NCI-H82 treated with DMSO at 0.1 percent for 48 hours (cell line): Measurements from ENCODE around the gene UCMA.
"Not testable (repeated sequence)": the region's sequence is repeated elsewhere in the genome, so short reads cannot be mapped to it uniquely, and the experiment has no call there.

Source experiments
- DNase-seq: peaks from one replicate; lab custom pipeline; 2025; ENCODE audit not compliant: unreplicated experiment; lab: John Stamatoyannopoulos, UW

The UCMA gene

GRCh38 chr10:13234172-13234571 is at the start of gene UCMA:
UCMA (minus strand) TSS chr10:13234374; CDS start chr10:13234258, 116 bp downstream.
- no peak for DNase-seq

DNA sequence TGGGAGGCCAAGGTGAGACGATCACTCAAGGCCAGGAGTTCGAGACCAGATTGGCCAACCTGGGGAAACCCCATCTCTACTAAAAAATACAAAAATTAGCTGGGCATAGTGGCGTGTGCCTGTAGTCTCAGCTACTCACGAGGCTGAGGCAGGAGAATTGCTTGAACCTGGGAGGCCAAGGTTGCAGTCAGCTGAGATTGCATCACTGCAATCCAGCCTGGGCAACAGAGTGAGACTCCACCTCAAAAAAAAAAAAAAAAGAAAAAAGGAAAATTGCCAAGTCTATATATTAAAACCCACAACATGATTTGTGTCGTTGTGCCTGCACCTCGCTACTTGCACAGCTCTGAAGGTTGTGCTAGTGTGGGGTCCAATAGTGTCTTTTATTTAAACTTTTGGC is 48.2 kb upstream of the UCMA start:
- not testable (repeated sequence) for DNase-seq

GRCh38 chr10:13276749-13277365 is 42.7 kb upstream of the UCMA start:
- DNase-seq = no peak

DNA sequence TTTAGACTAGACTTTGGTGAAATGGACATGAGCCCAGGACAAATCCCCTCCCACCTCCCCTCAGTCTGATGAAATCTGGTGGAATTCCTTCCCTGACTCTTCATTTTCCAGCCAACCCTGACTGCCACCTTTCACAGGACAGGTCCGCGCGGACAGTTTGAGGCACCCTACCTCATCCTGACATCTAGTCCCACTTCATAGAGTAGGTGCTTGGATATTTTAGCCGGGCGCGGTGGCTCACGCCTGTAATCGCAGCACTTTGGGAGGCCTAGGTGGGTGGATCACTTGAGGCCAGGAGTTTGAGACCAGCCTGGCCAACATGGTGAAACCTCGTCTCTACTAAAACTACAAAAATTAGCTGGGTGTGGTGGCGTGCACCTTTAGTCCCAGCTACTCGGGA is 42.0 kb upstream of the UCMA start:
- not testable (repeated sequence) for DNase-seq

DNA sequence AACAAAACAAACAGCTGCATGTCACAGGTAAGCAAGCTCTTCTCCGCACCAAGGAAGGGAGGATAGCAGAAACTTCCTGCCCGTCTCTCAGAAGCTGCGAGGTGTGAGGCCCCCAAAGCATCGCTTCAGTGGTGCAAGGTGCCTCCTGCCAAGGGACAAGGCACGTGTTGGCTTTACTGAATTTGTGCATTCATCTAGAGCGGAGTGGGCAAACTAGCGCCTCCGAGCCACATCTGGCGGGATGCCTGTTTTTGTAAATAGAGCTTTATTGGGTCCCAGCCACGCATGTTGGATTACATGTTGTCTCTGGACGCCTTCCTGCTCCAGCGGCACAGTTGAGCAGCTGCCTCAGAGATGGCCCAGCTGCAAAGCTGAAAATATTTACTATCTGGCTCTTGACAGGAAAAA is 38.0 kb upstream of the UCMA start:
- no peak for DNase-seq

DNA sequence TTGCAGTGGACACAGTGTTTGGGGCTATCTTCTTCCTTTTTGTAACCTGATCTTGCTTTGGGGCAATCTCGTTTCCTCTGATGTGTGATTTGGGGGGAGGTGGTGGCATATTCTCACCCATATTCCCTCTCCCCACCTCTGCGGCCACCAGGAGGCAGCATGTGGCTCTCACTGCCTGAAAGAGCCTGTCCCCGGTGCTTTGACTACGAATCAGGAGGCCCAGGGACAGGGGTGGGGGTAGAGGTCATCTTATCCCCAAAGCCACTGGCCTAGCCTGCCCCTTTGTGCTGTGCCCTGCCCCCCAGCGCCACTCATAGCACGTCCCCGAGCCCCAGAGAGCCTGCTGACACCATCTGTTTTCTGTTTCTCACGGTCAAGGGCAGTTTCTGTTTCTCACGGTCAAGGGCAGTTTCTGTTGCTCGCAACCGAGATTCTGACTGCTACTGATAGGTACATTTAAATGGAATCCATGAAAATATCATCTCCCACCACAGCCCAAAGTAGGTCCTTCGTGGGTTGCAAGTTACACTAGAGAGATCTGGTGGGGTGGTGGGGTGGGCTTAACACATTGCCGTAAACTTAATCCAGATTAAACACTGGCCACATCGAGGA is 37.5 kb upstream of the UCMA start:
- DNase-seq = no peak

DNA sequence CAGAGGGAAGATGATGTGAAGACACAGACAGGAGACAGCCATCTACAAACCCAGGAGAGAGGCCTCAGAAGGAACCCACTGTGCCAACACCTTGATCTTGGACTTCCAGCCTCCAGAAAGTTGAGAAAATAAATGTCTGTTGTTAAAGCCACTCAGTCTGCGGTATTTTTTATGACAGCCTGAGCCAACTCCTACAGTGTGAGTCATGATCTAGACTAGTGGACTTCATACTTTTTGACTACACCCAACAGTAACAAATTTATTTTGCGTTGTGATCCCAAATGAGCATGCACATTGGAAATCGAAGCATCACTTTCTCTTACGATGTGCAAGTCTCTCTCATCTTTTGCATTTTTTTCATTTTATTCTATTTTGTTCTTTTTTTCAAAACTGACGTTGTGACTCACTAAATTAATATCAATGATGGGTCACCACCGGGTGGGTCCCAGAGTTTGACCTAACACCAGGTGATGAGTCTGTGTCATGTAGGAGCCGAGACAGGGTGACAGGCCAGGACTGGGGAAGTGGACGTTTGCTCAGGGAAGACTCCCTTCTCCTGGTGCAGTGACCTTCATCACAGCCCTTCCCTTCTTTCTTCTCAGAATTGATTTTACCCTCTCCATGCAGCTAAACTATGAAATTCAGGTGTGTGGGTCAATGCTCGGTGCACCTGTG is 36.8 kb upstream of the UCMA start:
- no peak for DNase-seq

GRCh38 chr10:13268841-13269240 is 34.7 kb upstream of the UCMA start:
- no peak for DNase-seq

GRCh38 chr10:13268310-13268709 is 34.1 kb upstream of the UCMA start:
- DNase-seq = no peak

DNA sequence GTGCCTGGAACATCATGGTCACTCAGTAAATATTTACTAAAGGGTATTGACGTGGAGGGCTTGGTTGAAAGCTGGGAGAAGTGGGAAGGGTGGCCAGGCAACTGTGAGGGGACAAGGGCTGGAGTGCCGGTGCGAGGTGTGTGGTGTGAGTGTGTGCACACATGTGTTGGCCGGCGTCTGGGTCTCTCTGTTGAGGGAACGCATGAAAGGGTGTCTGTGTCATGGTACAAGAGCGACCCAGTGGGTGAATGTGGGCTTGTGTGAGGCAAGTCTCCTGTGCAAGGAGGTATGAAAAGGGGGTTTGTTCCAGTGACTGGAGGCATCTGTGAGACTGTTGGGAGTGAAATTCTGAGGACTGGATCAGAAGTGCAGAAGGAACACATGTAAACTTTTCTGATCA is 29.4 kb upstream of the UCMA start:
- DNase-seq = no peak

- DNase-seq = no peak
Measured at GRCh38 chr10:13262433-13262832, 28.3 kb upstream of the UCMA start.

- no peak for DNase-seq
Measured at GRCh38 chr10:13257621-13258140, 23.5 kb upstream of the UCMA start.

- no peak for DNase-seq
Measured at GRCh38 chr10:13256627-13257026, 22.5 kb upstream of the UCMA start.

DNA sequence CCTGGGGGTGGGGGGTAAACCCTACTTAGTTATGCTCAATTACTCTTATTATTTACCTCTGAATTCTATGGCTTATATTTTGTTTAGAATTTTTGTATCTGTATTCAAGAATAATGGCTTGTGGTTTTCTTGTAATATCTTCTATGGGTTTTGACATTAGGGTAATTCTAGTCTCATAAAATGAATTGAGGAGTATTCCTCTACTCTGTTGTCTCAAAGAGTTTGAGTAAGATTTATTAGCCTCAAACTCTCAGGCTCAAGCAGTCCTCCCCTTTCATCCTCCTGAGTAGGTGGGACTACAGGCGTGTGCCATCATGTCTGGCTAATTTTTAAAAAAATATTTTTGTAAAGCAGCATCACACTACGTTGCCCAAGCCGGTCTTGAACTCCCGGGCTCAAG is 19.6 kb upstream of the UCMA start:
- DNase-seq = no peak

DNA sequence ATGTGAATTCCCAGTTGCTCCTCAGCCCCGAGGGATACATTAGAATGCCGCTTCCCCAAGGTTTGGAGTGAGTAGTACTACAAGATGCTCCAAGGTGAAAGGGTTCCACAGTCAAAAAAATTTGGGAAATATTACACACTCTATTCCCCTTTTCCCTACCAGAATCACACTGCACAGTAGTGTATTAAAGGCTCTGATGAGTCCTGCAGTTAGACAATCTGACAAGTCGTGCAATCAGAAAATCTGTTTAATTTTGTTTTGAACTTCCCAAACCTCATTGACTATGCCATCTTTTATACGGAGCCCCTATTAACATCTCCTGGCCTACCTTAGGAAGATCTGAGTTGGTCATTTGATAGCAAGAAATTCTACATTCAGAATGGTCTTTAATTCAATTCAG is 13.6 kb upstream of the UCMA start:
- no peak for DNase-seq

DNA sequence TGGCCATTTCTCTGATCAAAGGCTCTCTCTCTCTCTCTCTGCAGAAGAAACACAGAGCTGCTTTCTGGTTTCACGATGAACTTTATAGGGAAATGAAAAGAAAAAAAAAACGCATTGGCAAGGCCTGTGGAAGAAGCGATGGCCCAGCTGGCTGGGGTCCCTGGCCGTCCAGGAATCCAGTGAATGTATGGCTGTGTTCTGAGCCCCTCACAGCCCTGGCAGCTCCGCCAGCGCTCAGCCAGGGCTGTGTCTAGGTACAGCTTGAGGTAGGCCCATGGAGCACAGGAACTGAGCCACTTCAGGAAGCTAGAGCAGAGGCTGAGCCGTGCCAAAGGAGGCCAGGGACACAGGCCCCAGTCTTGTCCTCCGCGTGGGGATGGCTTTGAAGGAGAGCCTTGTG is 13.1 kb upstream of the UCMA start:
- no peak for DNase-seq

DNA sequence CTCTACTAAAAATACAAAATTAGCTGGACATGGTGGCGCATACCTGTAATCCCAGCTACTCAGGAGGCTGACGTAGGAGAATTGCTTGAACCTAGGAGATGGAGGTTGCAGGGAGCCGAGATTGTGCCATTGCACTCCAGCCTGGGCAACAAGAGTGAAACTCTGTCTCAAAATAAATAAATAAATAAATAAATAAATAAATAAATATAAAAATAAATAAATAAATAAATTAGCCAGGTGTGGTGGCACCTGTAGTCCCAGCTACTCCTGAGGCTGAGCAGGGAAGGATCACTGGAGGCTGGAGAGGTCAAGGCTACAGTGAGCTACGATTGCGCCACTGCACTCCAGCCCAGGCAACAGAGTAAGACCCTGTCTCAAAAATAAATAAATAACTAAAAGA is 8.1 kb upstream of the UCMA start:
- DNase-seq = not testable (repeated sequence)

DNA sequence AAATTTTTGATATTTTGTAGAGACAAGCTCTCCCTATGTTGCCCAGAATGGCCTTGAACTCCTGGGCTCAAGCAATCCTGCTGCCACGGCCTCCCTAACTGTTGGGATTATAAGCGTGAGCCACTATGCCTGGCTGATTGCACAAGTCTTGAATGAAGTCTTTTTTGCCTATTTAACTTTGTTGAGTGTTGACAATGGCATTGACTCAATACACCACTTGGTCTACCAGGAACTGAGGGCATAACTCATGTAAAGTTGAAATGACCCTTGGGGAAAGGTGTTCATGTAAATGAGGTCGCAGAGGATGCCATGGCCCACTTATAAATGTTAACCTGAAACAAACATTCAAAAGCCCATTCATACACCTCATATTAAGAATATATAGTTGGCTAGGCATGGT is 7.4 kb upstream of the UCMA start:
- no peak for DNase-seq

DNA sequence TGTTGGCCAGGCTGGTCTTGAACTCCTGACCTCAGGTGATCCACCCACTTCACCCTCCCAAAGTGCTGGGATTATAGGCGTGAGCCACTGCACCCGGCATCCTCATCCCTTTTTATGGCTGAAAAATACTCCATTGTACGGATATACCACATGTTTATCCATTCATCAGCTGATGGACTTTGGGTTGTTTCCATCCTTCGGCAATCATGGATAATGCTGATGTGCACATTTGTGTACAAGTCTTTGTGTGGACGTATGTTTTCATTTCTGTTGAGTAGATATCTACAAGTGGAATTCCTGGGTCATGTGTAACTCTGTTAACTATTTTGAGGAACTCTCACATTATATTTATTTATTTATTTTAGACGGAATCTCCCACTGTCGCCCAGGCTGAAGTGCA is 5.7 kb upstream of the UCMA start:
- no peak for DNase-seq

GRCh38 chr10:13238271-13239077 is 4.3 kb upstream of the UCMA start:
- no peak for DNase-seq

- no peak for DNase-seq
Measured at GRCh38 chr10:13236638-13237037, 2.5 kb upstream of the UCMA start.

- DNase-seq = not testable (repeated sequence)
Measured at GRCh38 chr10:13234736-13235135, 562 bp upstream of the UCMA start.
